Germinal center (tissue), 1 donor: Measurements from ENCODE around the gene BICD1.
A peak's percentile ranks its signal among the peaks of the same experiment; 100 is the strongest.

ENCODE experiments used
- DNase-seq: peaks from one replicate; pipeline ENCODE4 v3.0.0; 2012; ENCODE audit warnings: mixed read lengths, low spot score

Gene BICD1

DNA sequence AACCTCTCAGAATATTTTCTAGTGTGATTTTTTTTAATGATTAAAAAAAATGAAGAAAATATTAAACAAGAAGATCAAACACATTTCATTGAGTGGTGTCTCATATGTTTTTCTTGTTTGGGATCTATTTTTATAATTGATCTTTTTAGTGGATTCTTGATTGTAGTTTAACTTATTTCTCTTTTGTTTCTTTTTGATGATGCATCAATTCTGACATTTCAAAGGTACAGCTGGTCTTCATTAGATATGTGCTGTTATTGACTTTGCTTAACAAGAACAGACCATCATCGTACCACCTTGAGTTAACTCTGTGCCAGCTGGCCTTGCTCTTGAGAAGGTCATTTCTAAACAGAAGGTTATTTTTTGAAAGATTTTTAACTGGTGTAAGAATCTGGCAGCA, 246.9 kb downstream of the BICD1 start:
- DNase-seq: no peak

DNA sequence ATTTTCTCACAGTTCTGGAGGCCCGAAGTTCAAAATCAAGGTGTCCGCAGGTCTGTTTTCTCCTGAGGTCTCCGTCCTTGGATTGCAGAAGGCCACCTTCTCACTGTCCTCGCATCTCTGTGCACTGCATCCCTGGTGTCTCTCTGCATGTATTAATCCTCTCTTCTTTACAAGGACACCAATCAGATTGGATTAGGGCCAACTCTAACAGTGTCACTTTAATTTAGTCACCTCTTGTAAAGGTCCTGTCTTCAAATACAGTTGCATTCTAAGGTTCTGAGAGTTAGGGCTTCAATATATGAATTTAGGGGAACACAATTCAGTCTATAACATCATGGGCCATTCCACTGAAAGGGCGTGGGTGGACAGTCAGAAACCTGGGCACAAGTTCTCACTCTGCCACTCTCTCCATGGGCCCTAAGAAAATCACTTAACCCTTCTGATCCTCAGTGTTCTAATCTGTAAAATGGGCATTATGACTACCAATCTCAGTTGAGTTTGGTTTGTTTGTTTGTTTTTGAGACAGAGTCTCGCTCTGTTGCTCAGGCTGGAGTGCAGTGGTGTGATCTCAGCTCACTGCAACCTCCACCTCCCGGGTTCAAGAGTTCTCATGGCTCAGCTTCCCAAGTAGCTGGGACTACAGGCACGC, 251.1 kb downstream of the BICD1 start:
- DNase-seq: no peak

DNA sequence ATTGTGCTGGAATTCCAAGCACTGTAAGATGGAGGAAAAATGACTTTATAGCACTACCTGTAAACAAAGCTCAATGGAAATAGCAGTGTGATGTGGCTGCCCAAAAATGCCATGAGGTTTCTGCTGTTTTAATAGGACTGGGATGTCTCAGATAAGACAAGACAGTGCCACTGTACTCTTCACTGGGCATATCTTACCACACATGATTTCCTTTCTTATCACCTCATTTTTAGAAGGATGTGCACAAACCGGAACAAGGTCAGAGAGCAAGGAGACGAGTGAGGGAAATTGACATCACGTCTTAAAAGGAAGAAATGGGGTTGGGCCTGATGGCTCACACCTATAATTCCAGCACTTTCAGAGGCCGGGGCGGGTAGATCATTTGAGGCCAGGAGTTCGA, 254.3 kb downstream of the BICD1 start:
- DNase-seq: no peak

DNA sequence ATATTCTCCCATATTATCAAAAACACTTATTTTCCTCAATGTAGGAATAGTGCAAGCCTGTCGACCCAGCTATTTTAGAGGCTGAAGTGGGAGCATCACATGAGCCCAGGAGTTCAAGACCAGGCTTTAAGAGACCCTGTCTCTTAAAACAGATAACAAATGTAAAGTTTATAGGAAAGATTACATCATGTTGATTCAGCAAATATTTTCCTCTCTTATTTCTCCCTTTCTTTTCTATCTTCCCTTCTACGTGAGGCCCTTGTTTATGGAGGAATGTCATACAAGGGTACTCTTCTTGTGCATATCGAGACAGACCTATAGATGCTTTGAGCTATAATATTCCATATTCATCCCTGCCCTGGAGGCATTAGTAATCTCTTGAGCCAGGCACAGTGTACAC, 256.2 kb downstream of the BICD1 start:
- DNase-seq: no peak

DNA sequence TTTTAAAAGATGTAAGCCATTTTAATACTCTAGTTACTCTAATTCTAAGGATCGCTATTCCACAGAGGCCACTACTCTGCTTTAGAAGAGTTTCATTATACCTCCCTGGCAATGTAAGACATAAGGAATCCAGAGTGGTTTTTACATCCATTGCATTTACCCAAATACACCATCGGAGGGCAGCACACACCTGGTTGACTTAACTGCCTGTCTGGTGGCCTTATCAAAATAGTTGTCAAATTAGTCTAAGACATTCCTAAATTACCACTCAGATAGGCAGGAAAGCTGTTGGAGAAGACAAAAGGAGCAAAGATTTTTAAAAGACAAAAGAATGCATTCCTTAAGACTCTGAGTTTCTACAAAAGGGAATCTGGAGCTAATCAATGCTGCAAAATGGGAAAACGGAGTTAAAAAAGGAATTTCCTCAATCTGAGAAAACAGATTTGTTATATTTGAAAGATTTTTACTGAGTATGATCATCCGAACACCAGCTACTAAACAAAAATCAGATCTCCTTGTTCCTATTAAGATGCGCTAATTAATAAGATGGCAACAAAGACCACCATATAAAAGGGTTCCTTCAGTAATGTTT, 258.9 kb downstream of the BICD1 start:
- peak; percentile 41 for DNase-seq

DNA sequence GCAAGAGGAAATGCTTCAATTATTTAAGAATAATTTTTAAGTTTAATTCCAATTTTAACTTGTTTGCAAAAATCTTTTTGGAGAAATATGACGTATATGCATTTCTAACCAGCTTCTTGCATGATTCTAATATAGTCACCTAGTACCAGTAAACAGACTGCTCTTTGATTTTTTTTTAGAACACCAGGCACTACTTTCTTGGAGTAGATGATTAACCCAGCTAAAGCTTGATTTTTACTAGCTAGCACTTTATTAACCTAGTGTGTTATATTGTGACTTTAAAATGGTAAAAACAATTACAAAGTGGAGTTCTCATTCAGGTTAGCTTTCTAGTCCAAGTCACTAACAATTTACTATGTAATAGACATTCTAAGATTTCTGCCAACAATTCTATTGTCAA, 260.1 kb downstream of the BICD1 start:
- DNase-seq: no peak

DNA sequence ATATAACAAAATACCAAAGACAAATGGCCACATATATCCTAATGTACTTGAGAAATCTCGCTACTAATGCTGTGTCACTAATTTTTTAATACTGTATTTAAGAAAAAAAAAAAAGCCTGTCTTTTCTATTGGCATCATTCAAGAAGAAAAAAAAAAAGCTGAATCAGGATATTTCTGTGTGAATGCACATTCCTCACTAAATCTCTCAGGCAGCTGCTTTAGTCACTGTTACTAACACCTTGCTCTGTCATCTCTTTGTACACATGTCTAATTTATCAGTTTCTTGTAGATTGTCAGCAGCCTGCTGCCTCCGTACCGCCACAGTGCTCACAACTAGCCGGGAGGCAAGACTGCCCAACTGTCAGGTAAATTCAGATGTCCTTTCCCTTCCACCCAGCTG, 260.7 kb downstream of the BICD1 start:
- DNase-seq: no peak

DNA sequence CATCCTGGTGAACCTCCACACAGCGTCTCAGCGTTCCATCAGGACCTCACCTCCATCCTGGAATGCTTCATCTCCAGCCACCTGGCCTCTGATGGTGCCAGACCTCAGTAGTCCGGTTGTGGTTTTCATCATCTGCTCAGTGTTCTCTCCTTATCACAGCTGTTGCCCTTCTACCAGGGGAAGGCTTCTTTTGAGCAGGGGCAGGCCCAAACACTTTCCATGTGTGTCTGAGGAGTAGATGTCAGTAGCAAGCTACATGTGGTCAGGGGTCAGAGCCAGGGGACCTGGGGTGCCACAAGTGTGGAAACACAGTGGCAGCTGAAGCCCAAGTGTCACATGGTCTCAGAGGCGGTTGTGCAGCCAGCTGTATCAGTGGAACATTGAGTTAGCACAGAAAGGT, 262.6 kb downstream of the BICD1 start:
- DNase-seq: no peak

DNA sequence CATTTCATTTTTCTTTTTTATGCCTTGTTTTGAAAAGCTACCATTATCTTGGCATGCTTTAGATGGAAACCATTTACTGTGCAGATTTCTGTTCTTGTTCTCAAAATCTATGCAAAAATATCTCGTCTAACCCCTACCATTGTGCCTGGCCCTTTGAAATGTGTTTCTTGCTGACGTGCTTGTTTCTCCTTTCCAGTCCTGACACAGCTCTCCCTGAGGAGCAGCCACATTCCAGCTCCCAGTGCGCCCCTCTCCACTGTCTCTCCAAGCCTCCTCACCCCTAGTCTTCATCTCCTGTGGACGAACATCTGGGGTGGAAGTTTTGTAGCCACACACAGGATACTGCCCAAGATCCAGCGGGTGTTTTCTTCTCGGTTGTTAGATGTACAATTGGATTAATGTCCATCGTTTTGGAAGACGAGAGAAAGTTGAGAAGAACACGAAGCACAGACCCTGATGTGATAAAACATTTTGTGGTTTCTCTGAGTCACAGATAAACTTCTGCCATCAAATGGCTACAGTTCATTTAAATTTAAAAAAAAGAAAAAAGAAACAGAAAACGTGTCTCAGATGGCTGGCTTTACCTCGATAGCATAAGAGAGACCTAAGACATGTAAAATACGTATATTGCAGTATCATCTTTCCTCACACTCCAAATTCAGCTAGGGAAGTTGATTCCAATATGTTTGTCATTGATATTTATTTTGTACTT, 270.9 kb downstream of the BICD1 start:
- DNase-seq: no peak

DNA sequence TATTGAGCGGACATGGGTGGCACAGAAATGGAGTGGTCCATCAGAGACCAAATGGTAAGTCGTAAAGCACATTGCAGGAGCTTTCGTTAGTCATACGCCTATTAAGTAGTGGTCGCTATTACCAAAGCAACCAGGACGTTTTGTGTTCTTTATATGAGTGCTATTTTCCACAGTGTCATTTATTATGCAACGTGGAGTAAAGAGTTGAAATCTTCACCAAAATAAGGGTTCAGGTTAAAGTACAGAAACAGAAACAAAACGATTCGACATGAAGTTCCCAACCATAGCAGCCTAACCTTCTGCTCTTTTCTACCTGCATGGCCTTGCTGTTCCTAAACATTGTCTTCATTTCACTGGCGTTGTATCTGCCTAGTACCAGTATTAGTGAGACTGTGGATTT, 272.6 kb downstream of the BICD1 start:
- no peak for DNase-seq

DNA sequence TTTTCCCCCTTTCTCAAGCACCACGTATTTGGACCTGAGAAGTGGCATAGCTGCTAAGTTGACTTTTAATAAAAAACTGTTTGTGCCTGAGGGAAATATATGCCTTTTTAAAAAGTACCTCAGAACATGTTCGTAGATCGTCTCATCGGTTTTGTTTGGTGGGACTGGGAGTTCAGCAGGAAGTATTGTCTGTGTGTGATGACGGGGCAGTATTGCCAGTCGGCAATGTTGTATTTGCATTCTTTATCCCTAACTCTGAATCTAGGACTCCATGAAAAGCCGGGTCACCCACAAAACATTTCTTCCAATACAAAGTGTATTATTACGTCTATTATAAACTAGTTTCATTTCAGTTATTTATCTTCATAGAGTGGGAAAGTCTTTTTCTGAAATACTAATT, 273.0 kb downstream of the BICD1 start:
- no peak for DNase-seq

DNA sequence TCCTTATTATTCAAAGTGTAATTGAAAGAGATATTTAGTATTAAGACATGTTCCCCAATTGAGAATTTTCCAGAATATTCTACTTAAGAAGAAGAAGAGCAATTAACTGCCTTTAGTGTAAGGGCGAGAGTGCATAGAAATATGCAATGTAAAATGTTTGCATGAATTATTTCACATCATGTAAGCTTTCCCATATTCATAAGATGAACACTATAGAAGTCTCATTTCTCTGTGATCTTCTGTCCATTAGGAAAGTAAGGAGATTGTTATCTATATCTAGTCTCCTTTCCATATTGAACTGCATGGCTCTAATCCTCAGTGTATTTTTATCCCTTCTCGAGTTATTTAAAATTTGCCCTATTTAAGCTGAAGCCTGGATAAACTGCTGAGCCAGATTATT, 275.6 kb downstream of the BICD1 start:
- no peak for DNase-seq

DNA sequence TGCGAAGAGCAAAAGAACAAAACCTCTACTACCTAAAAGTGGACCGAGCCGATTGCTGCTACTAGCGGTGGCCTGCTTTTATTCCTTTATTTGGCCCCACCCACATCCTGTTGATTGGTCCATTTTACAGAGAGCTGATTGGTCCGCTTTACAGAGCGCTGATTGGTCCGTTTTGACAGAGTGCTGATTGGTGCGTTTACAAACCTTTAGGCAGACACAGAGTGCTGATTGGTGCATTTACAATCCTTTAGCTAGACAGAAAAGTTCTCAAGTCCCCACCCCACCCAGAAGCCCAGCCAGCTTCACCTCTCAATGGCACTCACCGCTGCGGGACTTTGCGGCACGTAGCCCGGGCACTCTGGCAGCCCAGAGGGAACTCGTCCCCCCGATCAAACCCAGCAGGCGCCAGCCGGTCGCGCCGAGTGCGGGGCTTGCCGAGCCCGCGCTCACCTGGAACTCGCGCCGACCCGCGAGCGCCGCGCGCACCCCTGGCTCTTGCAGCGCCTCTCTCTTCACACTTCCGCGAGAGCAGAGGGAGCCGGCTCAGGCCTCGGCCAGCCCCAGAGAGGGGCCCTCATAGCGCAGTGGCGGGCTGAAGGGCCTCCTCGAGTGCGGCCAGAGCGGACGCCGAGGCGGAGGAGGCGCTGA, 284.0 kb downstream of the BICD1 start:
- DNase-seq: no peak

DNA sequence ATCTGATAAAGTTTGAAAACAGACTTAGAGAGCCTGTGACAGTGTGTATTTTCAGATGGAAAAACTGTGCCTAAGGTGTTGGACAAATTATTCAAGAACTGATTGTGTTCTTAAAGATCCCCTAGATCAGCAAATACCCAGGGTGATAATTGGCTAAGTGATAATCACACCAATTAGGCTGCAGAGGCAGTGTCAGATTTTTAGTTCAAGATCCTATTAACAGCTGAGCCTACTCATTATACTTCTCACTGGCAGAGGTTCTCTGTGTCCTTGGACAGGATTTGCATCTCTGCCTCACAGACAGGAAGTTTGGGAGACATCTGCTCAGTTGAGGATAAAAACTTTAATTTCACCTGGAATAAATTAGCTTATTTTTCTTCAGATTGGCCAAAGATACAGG, 288.4 kb downstream of the BICD1 start:
- no peak for DNase-seq

DNA sequence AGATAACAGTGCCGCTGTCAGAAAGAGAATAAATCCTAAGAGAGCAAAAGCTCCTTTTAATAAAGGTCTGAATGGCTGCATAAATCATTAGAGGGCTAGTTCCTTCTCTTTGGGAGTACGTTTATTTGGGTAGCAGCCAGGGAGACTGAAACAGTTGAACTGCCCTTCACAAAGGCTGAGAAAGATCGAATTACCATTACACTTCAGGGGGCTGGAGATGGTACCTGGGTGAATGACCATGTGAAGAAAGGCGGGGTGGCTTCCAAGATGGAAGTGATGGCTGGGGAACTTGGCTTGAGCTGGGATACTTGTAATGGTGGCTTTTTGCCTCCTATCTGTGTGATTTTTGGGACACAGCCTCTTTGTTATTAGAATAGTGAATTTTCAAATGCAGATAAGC, 291.0 kb downstream of the BICD1 start:
- no peak for DNase-seq

DNA sequence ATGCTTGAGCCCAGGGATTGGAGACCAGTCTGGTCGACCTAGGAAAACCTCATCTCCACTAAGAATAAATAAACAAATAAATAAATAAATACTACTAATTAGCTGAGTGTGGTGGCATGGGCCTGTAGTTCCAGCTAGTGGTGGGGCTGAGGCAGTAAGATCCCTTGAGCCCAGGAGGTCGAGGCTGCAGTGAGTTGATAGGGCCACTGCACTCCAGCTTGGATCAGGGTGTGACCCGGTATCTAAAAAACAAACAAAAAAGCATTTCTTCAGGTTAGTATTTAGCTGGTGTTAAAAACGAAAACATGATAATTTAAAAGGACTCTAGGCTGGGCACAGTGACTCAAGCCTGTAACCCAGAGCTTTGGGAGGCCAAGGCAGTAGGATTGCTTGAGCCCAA, 291.5 kb downstream of the BICD1 start:
- DNase-seq: no peak

DNA sequence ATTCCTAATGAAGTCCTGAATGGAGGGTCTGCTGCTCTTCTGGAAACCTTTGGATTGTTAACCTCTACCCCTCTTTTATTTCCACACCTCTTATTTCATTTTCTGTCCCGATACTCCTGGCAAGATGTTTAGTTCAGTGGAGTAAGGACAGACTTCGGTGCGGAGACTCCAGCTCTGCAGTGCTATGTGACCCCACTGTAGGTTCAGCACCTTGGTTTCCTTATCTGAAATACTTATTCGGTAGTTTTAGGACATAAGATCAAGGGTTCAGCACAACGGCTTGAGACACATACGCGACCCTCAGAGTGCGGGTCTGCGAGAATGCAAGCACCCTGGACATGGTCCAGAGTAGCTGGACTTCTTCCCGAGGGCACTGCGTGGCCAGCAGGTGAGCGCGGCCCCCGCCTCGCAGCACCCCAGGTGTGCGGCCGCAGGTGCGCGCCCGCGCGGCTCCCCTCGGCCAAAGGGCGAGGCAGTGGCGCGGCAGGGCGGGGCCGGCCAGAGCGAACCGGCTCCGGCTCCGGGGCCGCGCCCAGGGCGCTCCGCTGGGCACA, 292.2 kb downstream of the BICD1 start:
- no peak for DNase-seq

DNA sequence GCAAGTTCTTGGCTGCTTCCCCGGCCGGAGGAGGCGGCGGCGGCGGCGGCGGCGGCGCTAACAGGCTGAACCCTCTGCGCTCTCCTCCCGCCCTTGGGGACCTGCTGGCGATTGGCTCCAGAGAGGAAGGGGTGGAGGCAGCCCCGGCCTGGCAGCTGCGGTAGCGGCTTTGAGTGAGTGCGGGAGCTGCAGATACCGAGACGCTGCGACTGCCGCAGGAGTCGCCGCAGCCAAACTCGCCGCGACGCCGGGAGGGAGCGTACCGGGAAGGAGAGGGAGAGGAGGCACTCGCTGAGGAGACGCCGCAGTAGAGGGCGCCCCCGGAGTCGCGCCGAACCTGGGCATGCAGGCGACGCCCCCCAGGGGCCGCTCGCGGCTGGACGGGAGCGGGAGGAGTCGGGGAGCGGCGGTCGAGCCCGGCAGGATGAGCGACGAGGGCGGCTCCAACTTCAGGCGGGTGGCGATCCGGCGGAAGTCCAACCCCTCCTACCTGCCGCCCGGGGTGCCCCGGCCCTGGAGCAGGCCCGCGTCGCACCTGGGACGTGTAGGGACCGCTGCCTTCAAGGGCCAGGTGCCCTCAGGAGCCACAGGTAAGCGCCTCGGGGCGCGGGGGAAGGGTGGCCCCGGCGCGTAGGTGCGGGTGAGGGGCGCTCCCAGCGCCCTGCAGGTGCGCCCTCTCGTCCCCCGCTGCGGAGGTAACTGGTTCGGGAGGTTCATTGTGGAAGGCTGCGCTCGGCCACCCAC, 292.9 kb downstream of the BICD1 start, which contains the start of gene FGD4:
Gene FGD4 (plus strand): TSS at position 189 of the 744 bp plus-strand sequence.
- DNase-seq: peak; percentile 75

DNA sequence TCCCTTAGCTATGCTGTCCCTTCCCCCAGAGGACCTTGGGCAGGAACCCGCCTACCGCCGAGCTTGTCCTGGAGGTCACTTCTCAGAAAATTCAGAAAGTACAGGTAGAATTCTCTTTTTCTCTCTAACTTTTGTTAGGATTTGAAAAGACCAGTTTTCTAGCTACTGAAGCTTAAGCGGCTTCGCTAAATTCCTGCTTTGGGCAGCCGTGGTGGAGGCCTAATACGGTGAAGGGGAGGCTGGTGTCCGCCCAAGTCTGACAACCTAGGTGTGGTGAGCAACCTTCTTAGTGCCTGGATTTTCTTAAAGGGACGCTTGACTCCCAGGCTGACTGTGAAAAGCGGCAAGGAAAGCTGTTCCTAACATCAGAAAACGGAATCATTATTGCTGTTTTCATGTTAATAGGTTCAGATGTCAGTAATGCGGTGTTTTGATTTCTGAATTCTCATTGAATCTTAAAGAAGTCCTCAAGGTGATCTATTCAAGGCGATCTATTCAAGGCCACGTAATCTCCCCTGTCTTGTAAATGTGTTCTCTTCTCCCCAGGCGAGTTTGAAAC, 293.5 kb downstream of the BICD1 start:
- DNase-seq: no peak

DNA sequence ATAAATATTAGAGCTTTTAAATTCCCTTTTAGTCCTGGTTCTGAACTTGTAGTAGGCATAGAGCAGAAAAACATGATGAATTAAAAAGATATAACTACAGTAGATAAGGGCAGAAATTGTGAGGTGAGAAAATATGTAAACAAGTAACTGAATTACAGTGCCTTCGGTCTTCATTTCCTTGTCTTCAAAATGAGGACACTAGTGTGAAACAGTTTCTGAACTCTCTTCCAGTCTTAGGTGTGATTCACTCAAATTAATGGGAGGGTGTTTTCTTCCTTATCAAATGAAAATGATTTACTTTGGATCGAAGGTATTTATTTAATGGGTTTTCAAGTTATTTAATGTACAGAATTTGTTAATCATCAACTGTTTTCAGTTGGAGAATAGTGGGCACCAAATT, 294.2 kb downstream of the BICD1 start:
- DNase-seq: no peak

DNA sequence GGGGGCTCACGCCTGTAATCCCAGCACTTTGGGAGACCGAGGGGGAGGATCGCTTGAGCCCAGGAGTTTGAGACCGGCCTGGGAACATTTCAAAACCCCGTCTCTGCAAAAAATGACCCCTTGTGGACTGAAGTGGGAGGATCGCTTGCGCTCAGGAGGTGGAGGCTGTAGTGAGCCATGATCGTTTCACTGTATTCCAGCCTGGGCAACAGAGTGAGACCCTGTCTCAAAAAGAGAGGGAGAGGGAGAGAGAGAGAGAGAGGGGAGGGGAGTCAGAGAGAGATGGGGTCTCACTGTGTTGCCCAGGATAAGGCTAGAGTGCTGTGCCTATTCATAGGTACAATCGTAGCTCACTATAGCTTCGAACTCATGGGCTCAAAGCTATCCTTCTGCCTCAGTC, 295.5 kb downstream of the BICD1 start:
- no peak for DNase-seq

DNA sequence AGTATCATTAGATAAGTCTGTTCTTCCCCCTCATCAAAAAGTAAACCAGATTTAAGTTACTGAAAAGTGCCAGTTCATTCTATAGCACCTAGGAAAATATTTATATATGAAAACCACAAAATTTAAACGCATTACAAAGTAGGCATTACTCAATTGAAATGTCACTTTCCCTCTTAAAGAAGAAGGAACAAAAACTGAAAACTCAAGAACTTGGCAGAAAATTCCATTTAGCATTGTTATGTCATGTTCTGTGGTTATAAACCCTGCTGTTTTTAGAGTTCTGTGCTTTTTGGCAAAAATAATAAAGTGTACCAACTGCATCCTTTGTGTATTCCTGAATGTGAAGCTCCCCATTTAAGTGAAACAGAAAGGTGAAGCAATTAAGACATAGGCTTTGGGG, 296.3 kb downstream of the BICD1 start:
- no peak for DNase-seq
